HepG2 (cell line): Measurements from ENCODE around the gene ZBTB46. TPM values are rescaled to one million over a fixed set of nuclear protein-coding genes. Genes with fewer than 3 reads are reported as not detected.

Experiments
- AHR ChIP-seq: IDR thresholded peaks from 2 replicates; pipeline ENCODE4 v1.6.1; 2018; ENCODE audit warnings: missing genetic modification reagents, missing compliant biosample characterization
- ARNT2 ChIP-seq: sonication (generic); formaldehyde crosslinking; IDR thresholded peaks from 2 replicates; pipeline ENCODE4 v1.8.0; 2022; ENCODE audit warnings: mild to moderate bottlenecking, low read depth, missing genetic modification reagents, moderate library complexity
- BRF2 ChIP-seq: sonication (generic); formaldehyde crosslinking; IDR thresholded peaks from 2 replicates; pipeline ENCODE4 v1.8.1; 2022; ENCODE audit warnings: mild to moderate bottlenecking, missing genetic modification reagents
- DMTF1 ChIP-seq: sonication (generic); formaldehyde crosslinking; IDR thresholded peaks from 2 replicates; pipeline ENCODE4 v1.4.0; 2020; ENCODE audit warnings: mild to moderate bottlenecking, missing genetic modification reagents
- LBX2 ChIP-seq: sonication (generic); formaldehyde crosslinking; IDR thresholded peaks from 2 replicates; pipeline ENCODE4 v1.5.0; 2020; ENCODE audit warnings: missing genetic modification reagents, mild to moderate bottlenecking, borderline replicate concordance
- RBM39 ChIP-seq: fragments of 200-400 bp; formaldehyde crosslinking; IDR thresholded peaks from one replicate; pipeline ENCODE4 v1.6.1; 2018; ENCODE audit warnings: antibody characterized with exemption, mild to moderate bottlenecking, low read depth, low read length; ENCODE audit not compliant: poor library complexity, severe bottlenecking
- SP5 ChIP-seq: IDR thresholded peaks from 2 replicates; pipeline ENCODE4 v1.6.1; 2016; ENCODE audit warnings: low read depth, borderline replicate concordance
- TGIF2 ChIP-seq: IDR thresholded peaks from 2 replicates; pipeline ENCODE4 v1.6.1; 2016; ENCODE audit warnings: control low read depth, missing compliant biosample characterization
- WIZ ChIP-seq: sonication (generic); formaldehyde crosslinking; IDR thresholded peaks from 2 replicates; pipeline ENCODE4 v1.5.1; 2020; ENCODE audit warnings: mild to moderate bottlenecking, missing genetic modification reagents
- ZBTB14 ChIP-seq: sonication (generic); formaldehyde crosslinking; IDR thresholded peaks from 2 replicates; pipeline ENCODE4 v1.4.0; 2020; ENCODE audit warnings: missing genetic modification reagents
- ZBTB49 ChIP-seq: sonication (generic); formaldehyde crosslinking; IDR thresholded peaks from 2 replicates; pipeline ENCODE4 v1.4.0; 2020; ENCODE audit warnings: missing genetic modification reagents, borderline replicate concordance
- ZHX1 ChIP-seq: sonication (generic); formaldehyde crosslinking; IDR thresholded peaks from 2 replicates; pipeline ENCODE4 v1.8.1; 2022; ENCODE audit warnings: low read depth, mild to moderate bottlenecking, missing genetic modification reagents
- ZNF180 ChIP-seq: sonication (generic); formaldehyde crosslinking; IDR thresholded peaks from 2 replicates; pipeline ENCODE4 v1.4.0; 2020; ENCODE audit warnings: low read depth, missing genetic modification reagents, borderline replicate concordance
- ZNF33A ChIP-seq: sonication (generic); formaldehyde crosslinking; IDR thresholded peaks from 2 replicates; pipeline ENCODE4 v1.5.1; 2020; ENCODE audit warnings: missing genetic modification reagents, mild to moderate bottlenecking, moderate library complexity, borderline replicate concordance
- ZNF558 ChIP-seq: sonication (generic); formaldehyde crosslinking; IDR thresholded peaks from 2 replicates; pipeline ENCODE4 v1.9.0; 2022; ENCODE audit warnings: mild to moderate bottlenecking, missing genetic modification reagents, borderline replicate concordance
- ZNF790 ChIP-seq: sonication (generic); formaldehyde crosslinking; IDR thresholded peaks from 2 replicates; pipeline ENCODE4 v1.8.0; 2022; ENCODE audit warnings: missing genetic modification reagents, mild to moderate bottlenecking, borderline replicate concordance
- ZNF850 ChIP-seq: sonication (generic); formaldehyde crosslinking; conservative IDR thresholded peaks from 2 replicates; pipeline ENCODE4 v1.9.0; 2021; ENCODE audit warnings: mild to moderate bottlenecking, missing genetic modification reagents
- polyA plus RNA-seq, 8 experiments: library from polyadenylated mRNA; depleted of rRNA in 3 of 8; stranded (reverse) in 7 of 8; unstranded in 1 of 8; fragments of >200 nt; fragmentation: Illumina TruSeq in 4 of 8; extraction: Trizol in 4 of 8; gene quantifications; 2 replicates each; pipeline versions ENCODE4 v1.2.1 to v1.2.3, GENCODE V29; 2011 to 2016; ENCODE audit warnings: low read depth in 4 of 8, missing spikeins in 1 of 8, mixed read lengths in 1 of 8; ENCODE audit not compliant: insufficient read depth in 1 of 8
- total RNA-seq, 5 experiments: library from RNA; depleted of rRNA; stranded (reverse); fragments of >200 nt; fragmentation: Illumina TruSeq; extraction: Trizol; gene quantifications; 2 replicates each; pipeline ENCODE4 v1.2.3, GENCODE V29; 2016; ENCODE audit warnings: low read depth in 1 of 5

ZBTB46 gene
- total and polyA plus RNA-seq, 2 of the 13 experiments (the other 11 are each of a cell fraction or from before 2014, with no cell fraction given), result 1.6 to 13.5 TPM

- TF ChIP-seq DMTF1 (CRISPR knock-in tag) (peak; percentile 75; the same call in 1 of the 2 replicates), WIZ (no peak), BRF2 (CRISPR knock-in tag) (no peak), RBM39 (no peak), LBX2 (no peak), ZNF790 (CRISPR knock-in tag) (no peak), ARNT2 (CRISPR knock-in tag) (0 out of 2 replicates have a peak, but pooled peaks have one; percentile 21), SP5 (no peak), ZNF850 (no peak), ZBTB14 (CRISPR knock-in tag) (no peak), TGIF2 (CRISPR knock-in tag) (no peak), ZBTB49 (CRISPR knock-in tag) (no peak), AHR (CRISPR knock-in tag) (no peak), ZNF33A (no peak), ZHX1 (CRISPR knock-in tag) (no peak; the same call in 1 of the 2 replicates), ZNF180 (CRISPR knock-in tag) (no peak), ZNF558 (CRISPR knock-in tag) (no peak)
These were observed 2.9 kb upstream of the ZBTB46 start (continued) for GRCh38 chr20:63833776-63834490.
